ENCODE results near the gene PDE4D. TPM values are rescaled to one million over a fixed set of nuclear protein-coding genes. Genes with fewer than 3 reads are reported as not detected.

Gene PDE4D
- total RNA-seq, 1 donor from 2014 or later, result 14.2 TPM

DNA sequence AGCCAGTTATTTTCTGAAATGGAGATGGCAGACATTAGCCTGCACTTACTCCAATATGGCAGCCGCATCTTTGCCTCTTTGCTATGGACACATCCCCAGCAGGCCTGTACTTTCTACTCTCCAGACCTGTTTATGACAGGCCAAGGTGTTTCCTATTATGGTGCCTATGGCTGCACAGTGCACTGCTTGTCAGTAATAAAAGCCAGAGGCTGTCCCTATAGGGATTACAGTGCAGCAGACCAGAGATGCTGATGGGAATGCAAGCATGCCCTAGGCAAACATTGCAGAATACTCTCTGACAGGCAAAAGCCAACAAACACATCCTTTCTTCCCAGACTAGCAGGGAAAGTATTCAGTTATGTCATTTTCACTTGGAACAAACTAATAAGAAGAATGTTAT is 867.8 kb downstream of the PDE4D start:
- no peak for DNase-seq (ENCODE audit: low read depth)
- no peak for FAIRE-seq
- Mint-ChIP-seq H3K27ac (ENCODE audit: unreplicated experiment) (no peak overlapping the region), H3K36me3 (ENCODE audit: low read depth, unreplicated experiment) (peaks cover 2% of the 10 kb centered on the region), H3K27me3 (ENCODE audit: low read depth, unreplicated experiment) (no peaks in the 10 kb centered on the region), H3K4me1 (ENCODE audit: low read depth, unreplicated experiment) (peaks cover 5% of the 10 kb centered on the region), H3K9me3 (ENCODE audit: unreplicated experiment) (peaks cover 1% of the 10 kb centered on the region), H3K4me3 (ENCODE audit: unreplicated experiment) (no peak overlapping the region)
- Histone ChIP-seq H3K9me3 (ENCODE audit: insufficient read depth, low read depth, low read length) (no peaks in the 10 kb centered on the region), H3K27me3 (ENCODE audit: insufficient read depth, low read length) (no peaks in the 10 kb centered on the region), H3K4me2 (ENCODE audit: low read length) (no peak overlapping the region), H3K36me3 (ENCODE audit: insufficient read depth, low read length) (no peaks in the 10 kb centered on the region), H4K20me1 (ENCODE audit: insufficient read depth, low read length) (no peaks in the 10 kb centered on the region), H3K9ac (ENCODE audit: low read length) (no peak overlapping the region), H3K79me2 (ENCODE audit: insufficient read depth, low read length) (no peaks in the 10 kb centered on the region), H3K27ac (ENCODE audit: low read depth, low read length) (no peak overlapping the region), H3K4me3 (ENCODE audit: insufficient read depth, low read depth, low read length) (no peak overlapping the region), H3K4me1 (ENCODE audit: insufficient read depth, low read length) (no peaks in the 10 kb centered on the region), H2AFZ (ENCODE audit: low read depth, low read length) (no peak overlapping the region)
- TF ChIP-seq, protein P1, sequence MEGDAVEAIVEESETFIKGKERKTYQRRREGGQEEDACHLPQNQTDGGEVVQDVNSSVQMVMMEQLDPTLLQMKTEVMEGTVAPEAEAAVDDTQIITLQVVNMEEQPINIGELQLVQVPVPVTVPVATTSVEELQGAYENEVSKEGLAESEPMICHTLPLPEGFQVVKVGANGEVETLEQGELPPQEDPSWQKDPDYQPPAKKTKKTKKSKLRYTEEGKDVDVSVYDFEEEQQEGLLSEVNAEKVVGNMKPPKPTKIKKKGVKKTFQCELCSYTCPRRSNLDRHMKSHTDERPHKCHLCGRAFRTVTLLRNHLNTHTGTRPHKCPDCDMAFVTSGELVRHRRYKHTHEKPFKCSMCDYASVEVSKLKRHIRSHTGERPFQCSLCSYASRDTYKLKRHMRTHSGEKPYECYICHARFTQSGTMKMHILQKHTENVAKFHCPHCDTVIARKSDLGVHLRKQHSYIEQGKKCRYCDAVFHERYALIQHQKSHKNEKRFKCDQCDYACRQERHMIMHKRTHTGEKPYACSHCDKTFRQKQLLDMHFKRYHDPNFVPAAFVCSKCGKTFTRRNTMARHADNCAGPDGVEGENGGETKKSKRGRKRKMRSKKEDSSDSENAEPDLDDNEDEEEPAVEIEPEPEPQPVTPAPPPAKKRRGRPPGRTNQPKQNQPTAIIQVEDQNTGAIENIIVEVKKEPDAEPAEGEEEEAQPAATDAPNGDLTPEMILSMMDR (IDR thresholded peaks at IDR 0.05; ENCODE audit: insufficient read depth, low read depth, low read length), result no peak
- TF ChIP-seq EZH2 (IDR thresholded peaks at IDR 0.05; ENCODE audit: insufficient read depth, low read length), result no peak

DNA sequence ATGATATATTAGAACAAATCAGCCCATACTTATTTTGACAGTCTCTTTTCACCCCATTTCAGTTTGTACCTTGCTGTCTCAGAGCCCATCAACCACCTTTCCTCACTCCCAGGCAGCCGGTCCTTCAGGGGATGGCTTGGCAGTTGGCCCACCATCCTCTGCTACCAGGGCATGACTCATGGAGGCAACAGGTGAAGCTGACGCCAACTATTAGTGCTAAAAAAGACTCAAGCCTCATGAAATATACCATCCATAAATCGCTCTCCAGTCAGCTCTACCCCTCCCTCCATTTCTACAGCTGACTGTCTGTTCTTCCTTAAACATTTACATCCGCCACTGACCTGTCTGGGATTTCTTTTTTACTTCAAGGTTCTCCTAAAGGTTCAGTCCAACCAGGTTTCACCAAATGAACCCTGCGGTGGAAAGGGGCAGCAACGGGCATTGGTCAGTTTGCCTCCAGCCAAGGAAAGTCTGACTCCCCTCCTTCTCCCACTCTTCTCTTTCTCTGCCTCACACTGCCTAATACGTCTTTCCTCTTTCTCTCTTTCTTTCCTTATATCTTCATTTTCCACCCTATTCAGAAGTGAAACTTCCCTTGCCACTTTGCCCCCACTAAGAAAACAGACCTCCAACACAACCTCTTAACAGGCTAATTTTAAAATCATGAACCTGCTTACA is 871.5 kb downstream of the PDE4D start:
- Histone ChIP-seq H4K20me1 (ENCODE audit: insufficient read depth, low read length) (no peaks in the 10 kb centered on the region), H3K36me3 (ENCODE audit: insufficient read depth, low read length) (no peaks in the 10 kb centered on the region), H3K27ac (ENCODE audit: low read depth, low read length) (no peak overlapping the region), H3K4me2 (ENCODE audit: low read length) (no peak overlapping the region), H3K27me3 (ENCODE audit: insufficient read depth, low read length) (no peaks in the 10 kb centered on the region), H3K4me1 (ENCODE audit: insufficient read depth, low read length) (no peaks in the 10 kb centered on the region), H3K9ac (ENCODE audit: low read length) (no peak overlapping the region), H3K4me3 (ENCODE audit: insufficient read depth, low read depth, low read length) (no peak overlapping the region), H3K9me3 (ENCODE audit: insufficient read depth, low read depth, low read length) (no peaks in the 10 kb centered on the region), H2AFZ (ENCODE audit: low read depth, low read length) (no peak overlapping the region), H3K79me2 (ENCODE audit: insufficient read depth, low read length) (no peaks in the 10 kb centered on the region)
- Mint-ChIP-seq H3K36me3 (ENCODE audit: low read depth, unreplicated experiment) (peaks cover under 1% of the 10 kb centered on the region), H3K4me1 (ENCODE audit: low read depth, unreplicated experiment) (peaks cover 7% of the 10 kb centered on the region), H3K4me3 (ENCODE audit: unreplicated experiment) (no peak overlapping the region), H3K27me3 (ENCODE audit: low read depth, unreplicated experiment) (no peaks in the 10 kb centered on the region), H3K9me3 (ENCODE audit: unreplicated experiment) (no peaks in the 10 kb centered on the region), H3K27ac (ENCODE audit: unreplicated experiment) (no peak overlapping the region)
- TF ChIP-seq, protein P1 (IDR thresholded peaks at IDR 0.05; ENCODE audit: insufficient read depth, low read depth, low read length), result no peak
- TF ChIP-seq EZH2 (IDR thresholded peaks at IDR 0.05; ENCODE audit: insufficient read depth, low read length), result no peak
- FAIRE-seq, result no peak
- no peak for DNase-seq (ENCODE audit: low read depth)

DNA sequence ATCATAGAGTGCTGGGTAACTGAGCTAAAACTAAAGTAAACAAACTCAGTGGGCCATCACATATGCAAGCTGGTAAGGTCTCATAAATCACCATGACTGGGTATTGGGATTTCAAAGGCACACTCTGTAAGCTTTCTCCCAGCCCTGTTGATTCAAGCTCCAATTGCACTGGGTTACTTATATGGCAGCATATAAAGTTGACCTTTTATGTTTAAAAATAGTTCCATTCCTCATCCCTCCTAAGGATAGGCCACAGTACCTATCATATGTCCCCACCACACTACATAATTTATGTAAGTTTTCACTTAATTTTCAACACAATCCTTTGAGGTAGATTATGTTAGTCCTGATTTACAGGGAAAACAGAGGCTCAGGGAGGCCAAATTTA is 872.2 kb downstream of the PDE4D start:
- peaks cover 4% of the 10 kb centered on the region for H3K36me3 Mint-ChIP-seq (ENCODE audit: low read depth, unreplicated experiment)
- H3K9ac ChIP-seq (ENCODE audit: low read length), result no peak overlapping the region
- H3K9me3 Mint-ChIP-seq (ENCODE audit: unreplicated experiment), result no peaks in the 10 kb centered on the region
- H4K20me1 ChIP-seq (ENCODE audit: insufficient read depth, low read length), result no peaks in the 10 kb centered on the region
- TF ChIP-seq, protein P1 (IDR thresholded peaks at IDR 0.05; ENCODE audit: insufficient read depth, low read depth, low read length), result no peak
- no peak for TF ChIP-seq EZH2 (IDR thresholded peaks at IDR 0.05; ENCODE audit: insufficient read depth, low read length)
- no peak overlapping the region for H3K4me3 Mint-ChIP-seq (ENCODE audit: unreplicated experiment)
- no peaks in the 10 kb centered on the region for H3K79me2 ChIP-seq (ENCODE audit: insufficient read depth, low read length)
- H3K4me3 ChIP-seq (ENCODE audit: insufficient read depth, low read depth, low read length), result no peak overlapping the region
- H3K27me3 ChIP-seq (ENCODE audit: insufficient read depth, low read length), result no peaks in the 10 kb centered on the region
- DNase-seq (ENCODE audit: low read depth) (no peak), FAIRE-seq (no peak)
- H3K4me2 ChIP-seq (ENCODE audit: low read length), result no peak overlapping the region
- no peak overlapping the region for H2AFZ ChIP-seq (ENCODE audit: low read depth, low read length)
- H3K4me1 Mint-ChIP-seq (ENCODE audit: low read depth, unreplicated experiment), result peaks cover 7% of the 10 kb centered on the region
- no peaks in the 10 kb centered on the region for H3K9me3 ChIP-seq (ENCODE audit: insufficient read depth, low read depth, low read length)
- no peak overlapping the region for H3K27ac Mint-ChIP-seq (ENCODE audit: unreplicated experiment)
- no peaks in the 10 kb centered on the region for H3K4me1 ChIP-seq (ENCODE audit: insufficient read depth, low read length)
- no peaks in the 10 kb centered on the region for H3K27me3 Mint-ChIP-seq (ENCODE audit: low read depth, unreplicated experiment)
- no peaks in the 10 kb centered on the region for H3K36me3 ChIP-seq (ENCODE audit: insufficient read depth, low read length)
- H3K27ac ChIP-seq (ENCODE audit: low read depth, low read length), result no peak overlapping the region

All from astrocyte (in vitro differentiated cells and primary cell).